K562 (cell line): ENCODE results near the gene B4GALT7. TPM values are rescaled to one million over a fixed set of nuclear protein-coding genes. Genes with fewer than 3 reads are reported as not detected.
A peak's percentile ranks its signal among the peaks of the same experiment; 100 is the strongest.

ENCODE experiments used
- BCL6 ChIP-seq: fragments of 250-450 bp; sonication (Bioruptor Pico); IDR thresholded peaks from 2 replicates; pipeline ENCODE4 v1.4.0; 2020
- NFIC ChIP-seq: fragments of 450-650 bp; IDR thresholded peaks from 2 replicates; pipeline ENCODE4 v1.6.1; 2017; ENCODE audit warnings: mild to moderate bottlenecking, inconsistent platforms
- PTRF ChIP-seq: fragments of 450-650 bp; IDR thresholded peaks from 2 replicates; pipeline ENCODE4 v1.6.1; 2016; ENCODE audit warnings: mild to moderate bottlenecking, missing genetic modification characterization, missing compliant biosample characterization
- RNF2 ChIP-seq: sonication (generic); IDR thresholded peaks from 2 replicates; pipeline ENCODE4 v1.6.1; 2016
- SMARCA5 ChIP-seq: fragments of 450-650 bp; IDR thresholded peaks from 2 replicates; pipeline ENCODE4 v1.6.1; 2016
- ZNF696 ChIP-seq: fragments of 250-450 bp; sonication (Bioruptor Pico); conservative IDR thresholded peaks from 2 replicates; pipeline ENCODE4 v1.4.0; 2020; ENCODE audit warnings: mild to moderate bottlenecking, moderate library complexity
- polyA plus RNA-seq, 8 experiments: library from polyadenylated mRNA; depleted of rRNA in 4 of 8; stranded (reverse) in 5 of 8; unstranded in 3 of 8; fragments of >200 nt; fragmentation: Nextera tagmentation in 2 of 8; fragmentation: Illumina TruSeq in 1 of 8; extraction: Ambion mirVana in 2 of 8; extraction: Trizol in 1 of 8; gene quantifications; 2 replicates each; pipeline versions ENCODE4 v1.2.1 to v1.2.3, GENCODE V29; 2011 to 2014; ENCODE audit warnings: inconsistent platforms in 1 of 8, missing spikeins in 1 of 8
- total RNA-seq, 7 experiments: library from RNA; depleted of rRNA in 6 of 7; stranded (reverse); fragments of >200 nt in 6 of 7; fragmentation: Illumina TruSeq in 2 of 7; extraction: Trizol in 2 of 7; gene quantifications; 2 replicates each; pipeline versions ENCODE4 v1.2.1 to v1.2.3, GENCODE V29; 2011 to 2021; ENCODE audit warnings: low replicate concordance in 1 of 7
- TF ChIP-seq, protein P1 (sequence below): sonication (generic); formaldehyde crosslinking; IDR thresholded peaks from 2 replicates; pipeline ENCODE4 v1.9.0; 2022; ENCODE audit warnings: mild to moderate bottlenecking, missing genetic modification reagents
- TF ChIP-seq, protein P2 (sequence below): sonication (generic); formaldehyde crosslinking; IDR thresholded peaks from 2 replicates; pipeline ENCODE4 v1.8.1; 2023; ENCODE audit warnings: mild to moderate bottlenecking, missing genetic modification reagents
- TF ChIP-seq, protein P3 (sequence below): fragments of 450-650 bp; IDR thresholded peaks from 2 replicates; pipeline ENCODE4 v1.6.1; 2016; ENCODE audit warnings: mild to moderate bottlenecking, moderate library complexity
- TF ChIP-seq, protein P4 (sequence below), 3 experiments: fragments of 200-800 bp in 1 of 3; fragments of 250-450 bp in 1 of 3; fragments of 450-650 bp in 1 of 3; sonication (Bioruptor Pico) in 1 of 3; sonication (Bioruptor generic) in 1 of 3; formaldehyde crosslinking in 1 of 3; IDR thresholded peaks; 2 replicates each; pipeline versions ENCODE4 v1.6.1 to v1.8.0; 2016 to 2022; ENCODE audit warnings: mild to moderate bottlenecking in 2 of 3, missing genetic modification characterization in 2 of 3, missing compliant biosample characterization in 1 of 3, moderate library complexity in 1 of 3

B4GALT7 gene
- total and polyA plus RNA-seq, 9 of the 15 experiments (the other 6 are each of a cell fraction or from before 2014, with no cell fraction given), result 0.34 to 17.7 (median 9.1) TPM

DNA sequence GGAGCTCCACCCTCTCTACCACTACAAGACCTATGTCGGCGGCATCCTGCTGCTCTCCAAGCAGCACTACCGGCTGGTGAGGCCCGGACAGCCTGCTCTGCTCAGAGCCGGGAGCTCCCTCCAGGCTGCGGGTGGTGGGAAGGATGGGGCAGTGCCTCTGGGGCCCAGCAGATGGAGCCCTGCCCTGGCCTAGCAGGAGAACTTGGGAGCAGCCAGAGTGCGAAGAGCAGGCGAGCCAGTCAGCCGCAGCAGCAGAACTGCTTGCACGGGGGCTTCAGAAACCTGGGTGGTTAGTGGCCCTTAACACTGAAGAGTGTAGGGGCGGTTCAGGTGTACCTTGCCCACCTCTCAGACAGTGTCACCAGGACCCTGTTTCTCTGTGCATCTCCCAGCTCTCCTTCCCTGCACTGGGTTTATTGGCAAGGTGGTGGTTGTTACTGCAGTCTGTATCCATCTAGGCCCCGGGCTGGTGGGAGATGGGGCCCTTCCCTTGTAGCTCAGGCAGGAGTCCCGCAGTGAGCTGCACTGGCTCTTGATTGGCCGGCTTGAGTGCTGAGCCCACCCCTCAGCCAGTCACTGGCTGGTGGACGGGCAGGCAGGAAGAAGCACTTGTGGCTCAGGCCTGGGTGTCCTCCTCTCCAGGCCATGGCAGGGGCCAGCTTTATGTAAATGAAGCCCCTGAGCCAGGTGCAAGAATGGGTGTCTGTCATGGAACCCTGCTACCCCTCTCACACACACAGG, 7.7 kb downstream of the B4GALT7 start (continued):
- TF ChIP-seq, protein P1, sequence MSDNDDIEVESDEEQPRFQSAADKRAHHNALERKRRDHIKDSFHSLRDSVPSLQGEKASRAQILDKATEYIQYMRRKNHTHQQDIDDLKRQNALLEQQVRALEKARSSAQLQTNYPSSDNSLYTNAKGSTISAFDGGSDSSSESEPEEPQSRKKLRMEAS (CRISPR knock-in tag), result 0 out of 2 replicates have a peak, but pooled peaks have one; percentile 44
- no peak for TF ChIP-seq PTRF (tag)
- no peak for TF ChIP-seq ZNF696 (CRISPR knock-in tag)
- no peak for TF ChIP-seq SMARCA5
- TF ChIP-seq, protein P2, sequence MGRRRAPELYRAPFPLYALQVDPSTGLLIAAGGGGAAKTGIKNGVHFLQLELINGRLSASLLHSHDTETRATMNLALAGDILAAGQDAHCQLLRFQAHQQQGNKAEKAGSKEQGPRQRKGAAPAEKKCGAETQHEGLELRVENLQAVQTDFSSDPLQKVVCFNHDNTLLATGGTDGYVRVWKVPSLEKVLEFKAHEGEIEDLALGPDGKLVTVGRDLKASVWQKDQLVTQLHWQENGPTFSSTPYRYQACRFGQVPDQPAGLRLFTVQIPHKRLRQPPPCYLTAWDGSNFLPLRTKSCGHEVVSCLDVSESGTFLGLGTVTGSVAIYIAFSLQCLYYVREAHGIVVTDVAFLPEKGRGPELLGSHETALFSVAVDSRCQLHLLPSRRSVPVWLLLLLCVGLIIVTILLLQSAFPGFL (CRISPR knock-in tag), result no peak
- TF ChIP-seq, protein P3, sequence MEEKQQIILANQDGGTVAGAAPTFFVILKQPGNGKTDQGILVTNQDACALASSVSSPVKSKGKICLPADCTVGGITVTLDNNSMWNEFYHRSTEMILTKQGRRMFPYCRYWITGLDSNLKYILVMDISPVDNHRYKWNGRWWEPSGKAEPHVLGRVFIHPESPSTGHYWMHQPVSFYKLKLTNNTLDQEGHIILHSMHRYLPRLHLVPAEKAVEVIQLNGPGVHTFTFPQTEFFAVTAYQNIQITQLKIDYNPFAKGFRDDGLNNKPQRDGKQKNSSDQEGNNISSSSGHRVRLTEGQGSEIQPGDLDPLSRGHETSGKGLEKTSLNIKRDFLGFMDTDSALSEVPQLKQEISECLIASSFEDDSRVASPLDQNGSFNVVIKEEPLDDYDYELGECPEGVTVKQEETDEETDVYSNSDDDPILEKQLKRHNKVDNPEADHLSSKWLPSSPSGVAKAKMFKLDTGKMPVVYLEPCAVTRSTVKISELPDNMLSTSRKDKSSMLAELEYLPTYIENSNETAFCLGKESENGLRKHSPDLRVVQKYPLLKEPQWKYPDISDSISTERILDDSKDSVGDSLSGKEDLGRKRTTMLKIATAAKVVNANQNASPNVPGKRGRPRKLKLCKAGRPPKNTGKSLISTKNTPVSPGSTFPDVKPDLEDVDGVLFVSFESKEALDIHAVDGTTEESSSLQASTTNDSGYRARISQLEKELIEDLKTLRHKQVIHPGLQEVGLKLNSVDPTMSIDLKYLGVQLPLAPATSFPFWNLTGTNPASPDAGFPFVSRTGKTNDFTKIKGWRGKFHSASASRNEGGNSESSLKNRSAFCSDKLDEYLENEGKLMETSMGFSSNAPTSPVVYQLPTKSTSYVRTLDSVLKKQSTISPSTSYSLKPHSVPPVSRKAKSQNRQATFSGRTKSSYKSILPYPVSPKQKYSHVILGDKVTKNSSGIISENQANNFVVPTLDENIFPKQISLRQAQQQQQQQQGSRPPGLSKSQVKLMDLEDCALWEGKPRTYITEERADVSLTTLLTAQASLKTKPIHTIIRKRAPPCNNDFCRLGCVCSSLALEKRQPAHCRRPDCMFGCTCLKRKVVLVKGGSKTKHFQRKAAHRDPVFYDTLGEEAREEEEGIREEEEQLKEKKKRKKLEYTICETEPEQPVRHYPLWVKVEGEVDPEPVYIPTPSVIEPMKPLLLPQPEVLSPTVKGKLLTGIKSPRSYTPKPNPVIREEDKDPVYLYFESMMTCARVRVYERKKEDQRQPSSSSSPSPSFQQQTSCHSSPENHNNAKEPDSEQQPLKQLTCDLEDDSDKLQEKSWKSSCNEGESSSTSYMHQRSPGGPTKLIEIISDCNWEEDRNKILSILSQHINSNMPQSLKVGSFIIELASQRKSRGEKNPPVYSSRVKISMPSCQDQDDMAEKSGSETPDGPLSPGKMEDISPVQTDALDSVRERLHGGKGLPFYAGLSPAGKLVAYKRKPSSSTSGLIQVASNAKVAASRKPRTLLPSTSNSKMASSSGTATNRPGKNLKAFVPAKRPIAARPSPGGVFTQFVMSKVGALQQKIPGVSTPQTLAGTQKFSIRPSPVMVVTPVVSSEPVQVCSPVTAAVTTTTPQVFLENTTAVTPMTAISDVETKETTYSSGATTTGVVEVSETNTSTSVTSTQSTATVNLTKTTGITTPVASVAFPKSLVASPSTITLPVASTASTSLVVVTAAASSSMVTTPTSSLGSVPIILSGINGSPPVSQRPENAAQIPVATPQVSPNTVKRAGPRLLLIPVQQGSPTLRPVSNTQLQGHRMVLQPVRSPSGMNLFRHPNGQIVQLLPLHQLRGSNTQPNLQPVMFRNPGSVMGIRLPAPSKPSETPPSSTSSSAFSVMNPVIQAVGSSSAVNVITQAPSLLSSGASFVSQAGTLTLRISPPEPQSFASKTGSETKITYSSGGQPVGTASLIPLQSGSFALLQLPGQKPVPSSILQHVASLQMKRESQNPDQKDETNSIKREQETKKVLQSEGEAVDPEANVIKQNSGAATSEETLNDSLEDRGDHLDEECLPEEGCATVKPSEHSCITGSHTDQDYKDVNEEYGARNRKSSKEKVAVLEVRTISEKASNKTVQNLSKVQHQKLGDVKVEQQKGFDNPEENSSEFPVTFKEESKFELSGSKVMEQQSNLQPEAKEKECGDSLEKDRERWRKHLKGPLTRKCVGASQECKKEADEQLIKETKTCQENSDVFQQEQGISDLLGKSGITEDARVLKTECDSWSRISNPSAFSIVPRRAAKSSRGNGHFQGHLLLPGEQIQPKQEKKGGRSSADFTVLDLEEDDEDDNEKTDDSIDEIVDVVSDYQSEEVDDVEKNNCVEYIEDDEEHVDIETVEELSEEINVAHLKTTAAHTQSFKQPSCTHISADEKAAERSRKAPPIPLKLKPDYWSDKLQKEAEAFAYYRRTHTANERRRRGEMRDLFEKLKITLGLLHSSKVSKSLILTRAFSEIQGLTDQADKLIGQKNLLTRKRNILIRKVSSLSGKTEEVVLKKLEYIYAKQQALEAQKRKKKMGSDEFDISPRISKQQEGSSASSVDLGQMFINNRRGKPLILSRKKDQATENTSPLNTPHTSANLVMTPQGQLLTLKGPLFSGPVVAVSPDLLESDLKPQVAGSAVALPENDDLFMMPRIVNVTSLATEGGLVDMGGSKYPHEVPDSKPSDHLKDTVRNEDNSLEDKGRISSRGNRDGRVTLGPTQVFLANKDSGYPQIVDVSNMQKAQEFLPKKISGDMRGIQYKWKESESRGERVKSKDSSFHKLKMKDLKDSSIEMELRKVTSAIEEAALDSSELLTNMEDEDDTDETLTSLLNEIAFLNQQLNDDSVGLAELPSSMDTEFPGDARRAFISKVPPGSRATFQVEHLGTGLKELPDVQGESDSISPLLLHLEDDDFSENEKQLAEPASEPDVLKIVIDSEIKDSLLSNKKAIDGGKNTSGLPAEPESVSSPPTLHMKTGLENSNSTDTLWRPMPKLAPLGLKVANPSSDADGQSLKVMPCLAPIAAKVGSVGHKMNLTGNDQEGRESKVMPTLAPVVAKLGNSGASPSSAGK, result no peak; the same call in 1 of the 2 replicates
- no peak for TF ChIP-seq BCL6
- no peak for TF ChIP-seq RNF2
- no peak for TF ChIP-seq NFIC
- TF ChIP-seq, protein P4, sequence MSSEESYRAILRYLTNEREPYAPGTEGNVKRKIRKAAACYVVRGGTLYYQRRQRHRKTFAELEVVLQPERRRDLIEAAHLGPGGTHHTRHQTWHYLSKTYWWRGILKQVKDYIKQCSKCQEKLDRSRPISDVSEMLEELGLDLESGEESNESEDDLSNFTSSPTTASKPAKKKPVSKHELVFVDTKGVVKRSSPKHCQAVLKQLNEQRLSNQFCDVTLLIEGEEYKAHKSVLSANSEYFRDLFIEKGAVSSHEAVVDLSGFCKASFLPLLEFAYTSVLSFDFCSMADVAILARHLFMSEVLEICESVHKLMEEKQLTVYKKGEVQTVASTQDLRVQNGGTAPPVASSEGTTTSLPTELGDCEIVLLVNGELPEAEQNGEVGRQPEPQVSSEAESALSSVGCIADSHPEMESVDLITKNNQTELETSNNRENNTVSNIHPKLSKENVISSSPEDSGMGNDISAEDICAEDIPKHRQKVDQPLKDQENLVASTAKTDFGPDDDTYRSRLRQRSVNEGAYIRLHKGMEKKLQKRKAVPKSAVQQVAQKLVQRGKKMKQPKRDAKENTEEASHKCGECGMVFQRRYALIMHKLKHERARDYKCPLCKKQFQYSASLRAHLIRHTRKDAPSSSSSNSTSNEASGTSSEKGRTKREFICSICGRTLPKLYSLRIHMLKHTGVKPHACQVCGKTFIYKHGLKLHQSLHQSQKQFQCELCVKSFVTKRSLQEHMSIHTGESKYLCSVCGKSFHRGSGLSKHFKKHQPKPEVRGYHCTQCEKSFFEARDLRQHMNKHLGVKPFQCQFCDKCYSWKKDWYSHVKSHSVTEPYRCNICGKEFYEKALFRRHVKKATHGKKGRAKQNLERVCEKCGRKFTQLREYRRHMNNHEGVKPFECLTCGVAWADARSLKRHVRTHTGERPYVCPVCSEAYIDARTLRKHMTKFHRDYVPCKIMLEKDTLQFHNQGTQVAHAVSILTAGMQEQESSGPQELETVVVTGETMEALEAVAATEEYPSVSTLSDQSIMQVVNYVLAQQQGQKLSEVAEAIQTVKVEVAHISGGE (CRISPR knock-in tag; IDR thresholded peaks at IDR 0.05), result no peak
